MM.1S (cell line): Measurements from ENCODE around the gene TTC27.

Experiments used
- EZH2 ChIP-seq: fragments of 300-600 bp; sonication (generic); optimal IDR thresholded peaks from 2 replicates; pipeline ENCODE3; 2017; ENCODE audit warnings: low read depth, mild to moderate bottlenecking, antibody characterized with exemption, low read length, mixed read lengths
- EZH2phosphoT487 ChIP-seq: fragments of 300-600 bp; sonication (generic); IDR thresholded peaks from 2 replicates; pipeline ENCODE4 v1.6.1; 2018; ENCODE audit warnings: antibody characterized with exemption, low read length
- TF ChIP-seq, protein P1 (sequence below): fragments of 300-600 bp; sonication (generic); IDR thresholded peaks from 2 replicates; pipeline ENCODE4 v1.5.1; 2016; ENCODE audit warnings: antibody characterized with exemption, low read length, mixed read lengths

- TF ChIP-seq EZH2 (no peak), EZH2phosphoT487 (no peak)
- TF ChIP-seq, protein P1, sequence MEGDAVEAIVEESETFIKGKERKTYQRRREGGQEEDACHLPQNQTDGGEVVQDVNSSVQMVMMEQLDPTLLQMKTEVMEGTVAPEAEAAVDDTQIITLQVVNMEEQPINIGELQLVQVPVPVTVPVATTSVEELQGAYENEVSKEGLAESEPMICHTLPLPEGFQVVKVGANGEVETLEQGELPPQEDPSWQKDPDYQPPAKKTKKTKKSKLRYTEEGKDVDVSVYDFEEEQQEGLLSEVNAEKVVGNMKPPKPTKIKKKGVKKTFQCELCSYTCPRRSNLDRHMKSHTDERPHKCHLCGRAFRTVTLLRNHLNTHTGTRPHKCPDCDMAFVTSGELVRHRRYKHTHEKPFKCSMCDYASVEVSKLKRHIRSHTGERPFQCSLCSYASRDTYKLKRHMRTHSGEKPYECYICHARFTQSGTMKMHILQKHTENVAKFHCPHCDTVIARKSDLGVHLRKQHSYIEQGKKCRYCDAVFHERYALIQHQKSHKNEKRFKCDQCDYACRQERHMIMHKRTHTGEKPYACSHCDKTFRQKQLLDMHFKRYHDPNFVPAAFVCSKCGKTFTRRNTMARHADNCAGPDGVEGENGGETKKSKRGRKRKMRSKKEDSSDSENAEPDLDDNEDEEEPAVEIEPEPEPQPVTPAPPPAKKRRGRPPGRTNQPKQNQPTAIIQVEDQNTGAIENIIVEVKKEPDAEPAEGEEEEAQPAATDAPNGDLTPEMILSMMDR = no peak
These were observed 40.4 kb downstream of the TTC27 start for GRCh38 chr2:32668254-32668653.
